GM18508 (cell line): Measurements from ENCODE around the gene SPON2.
A peak's percentile ranks its signal among the peaks of the same experiment; 100 is the strongest.

Experiments used
- ATAC-seq: cut with Tn5 transposase; IDR thresholded peaks from one replicate; pipeline ENCODE4 v1.9.1; 2021; ENCODE audit warnings: moderate number of reproducible peaks; ENCODE audit not compliant: insufficient read depth, unreplicated experiment

Gene SPON2

GRCh38 chr4:1174941-1175634 lies 2.7 kb upstream of the SPON2 start:
- ATAC-seq, result no peak

- ATAC-seq, result no peak
Observed at GRCh38 chr4:1172971-1173757, 781 bp upstream of the SPON2 start.

GRCh38 chr4:1171311-1172227 lies 814 bp downstream of the SPON2 start:
- ATAC-seq, result no peak

GRCh38 chr4:1170976-1171310 lies 1.4 kb downstream of the SPON2 start:
- no peak for ATAC-seq

- ATAC-seq, result no peak
Observed at GRCh38 chr4:1170156-1170975, 2.0 kb downstream of the SPON2 start.

GRCh38 chr4:1169691-1170096 lies 2.7 kb downstream of the SPON2 start:
- no peak for ATAC-seq

GRCh38 chr4:1169171-1169671 lies 3.2 kb downstream of the SPON2 start:
- ATAC-seq, result no peak

GRCh38 chr4:1168191-1169101 lies 3.9 kb downstream of the SPON2 start:
- no peak for ATAC-seq

- peak; percentile 76 for ATAC-seq
Observed at GRCh38 chr4:1167244-1167949, 5.0 kb downstream of the SPON2 start.

- ATAC-seq, result no peak
Observed at GRCh38 chr4:1166509-1167243, 5.7 kb downstream of the SPON2 start.

GRCh38 chr4:1164956-1165545 lies 7.3 kb downstream of the SPON2 start:
- ATAC-seq, result no peak

- no peak for ATAC-seq
Observed at GRCh38 chr4:1164444-1164843, 7.9 kb downstream of the SPON2 start.

GRCh38 chr4:1164040-1164439 lies 8.3 kb downstream of the SPON2 start:
- no peak for ATAC-seq

- ATAC-seq, result no peak
Observed at GRCh38 chr4:1160351-1160750, 12.0 kb downstream of the SPON2 start.

- no peak for ATAC-seq
Observed at GRCh38 chr4:1156069-1156468, 16.3 kb downstream of the SPON2 start.

- no peak for ATAC-seq
Observed at GRCh38 chr4:1155314-1155713, 17.1 kb downstream of the SPON2 start.

- ATAC-seq, result no peak
Observed at GRCh38 chr4:1154523-1155182, 17.7 kb downstream of the SPON2 start.
